Posterior cingulate gyrus (tissue), 11 donors: ENCODE data around the gene ERBIN.
"Not testable (repeated sequence)": the region's sequence is repeated elsewhere in the genome, so short reads cannot be mapped to it uniquely, and the experiment has no call there.

Experiments used
- DNase-seq, 10 donors: peaks; one replicate each; pipeline versions ENCODE4 v3.0.0 to v3.0.0-alpha.2; 2020 to 2021; ENCODE audit warnings: mixed read lengths in 3 of 10
- intact Hi-C: fragments of 100-400 bp; cut with DNase I; formaldehyde crosslinking; loops from one replicate; pipeline ENCODE4 v1.15.1; 2023

Gene ERBIN

GRCh38 chr5:65999061-65999723, 72.8 kb downstream of the ERBIN start:
- intact Hi-C loops = no loop called here
- DNase-seq = no peak

- no peak for DNase-seq
Observed at GRCh38 chr5:66001952-66002351, 75.6 kb downstream of the ERBIN start.

GRCh38 chr5:66002415-66002814, 76.0 kb downstream of the ERBIN start:
- DNase-seq = no peak
- intact Hi-C loops = no loop called here

More at GRCh38 chr5:66001952-66002351, 75.6 kb downstream of the ERBIN start:
- intact Hi-C loops = no loop called here

GRCh38 chr5:66004216-66004615, 77.8 kb downstream of the ERBIN start:
- DNase-seq = no peak
- intact Hi-C loops = no loop called here

- intact Hi-C loops = no loop called here
- no peak for DNase-seq
Observed at GRCh38 chr5:66009277-66009676, 82.9 kb downstream of the ERBIN start.

GRCh38 chr5:66010476-66010875, 84.1 kb downstream of the ERBIN start:
- intact Hi-C loops = no loop called here
- no peak for DNase-seq

DNA sequence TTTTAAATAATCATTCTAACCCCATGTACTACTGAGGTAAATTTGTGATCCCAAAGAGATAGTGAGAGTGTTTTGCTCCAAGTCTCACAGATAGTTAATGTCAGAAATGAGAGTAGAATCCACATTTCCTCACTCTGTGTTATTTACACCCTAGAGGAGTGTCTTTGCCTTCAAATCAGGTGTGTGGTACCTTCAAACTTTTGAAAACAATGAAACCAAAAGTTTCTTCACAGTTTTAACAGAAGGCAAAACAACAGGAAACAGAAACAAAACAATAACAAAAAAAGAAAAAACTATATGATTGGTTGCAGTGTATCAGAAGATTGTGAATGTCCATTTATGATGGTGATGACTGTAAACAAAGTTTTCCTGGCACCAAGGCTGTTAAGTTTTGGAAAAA, 85.9 kb downstream of the ERBIN start:
- intact Hi-C loops = no loop called here
- no peak for DNase-seq

DNA sequence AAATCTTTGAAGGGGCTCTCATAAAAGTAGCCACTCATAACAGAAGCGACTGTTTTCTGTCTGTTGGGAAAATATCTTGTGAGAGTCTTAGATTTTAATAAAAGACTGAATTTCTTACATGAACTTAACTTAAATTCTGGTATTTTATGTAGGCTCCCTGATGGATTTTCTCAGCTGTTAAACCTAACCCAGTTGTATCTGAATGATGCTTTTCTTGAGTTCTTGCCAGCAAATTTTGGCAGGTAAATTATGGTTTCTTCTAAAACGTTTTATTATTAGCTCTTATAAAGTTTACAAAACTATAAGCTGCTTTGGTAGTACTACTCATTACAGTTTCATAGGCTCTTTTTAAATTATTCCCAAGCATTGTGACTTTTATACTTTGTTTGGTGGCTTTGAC, 87.0 kb downstream of the ERBIN start:
- DNase-seq = no peak
- intact Hi-C loops = no loop called here

DNA sequence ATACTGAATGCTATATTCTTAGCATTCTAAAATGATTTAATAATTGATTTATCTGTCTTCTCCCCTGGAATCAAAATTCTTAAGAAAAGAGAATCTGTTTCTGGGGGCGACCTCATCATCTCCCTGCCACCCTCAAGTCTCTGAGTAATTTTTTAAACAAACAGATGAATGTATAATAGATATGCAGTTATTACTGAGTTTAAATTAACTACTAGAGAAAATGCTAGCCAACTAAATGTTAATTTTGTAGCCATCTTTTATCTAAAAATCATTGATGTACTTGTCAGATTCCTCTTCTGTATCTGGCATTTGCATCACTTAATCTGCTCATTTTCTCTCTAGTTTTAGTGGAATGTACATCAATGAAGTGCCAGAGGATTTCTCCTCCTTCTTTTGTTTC, 87.5 kb downstream of the ERBIN start:
- no peak for DNase-seq
- intact Hi-C loops = no loop called here

- intact Hi-C loops = no loop called here
- no peak for DNase-seq
Observed at GRCh38 chr5:66015196-66015960, 89.0 kb downstream of the ERBIN start.

DNA sequence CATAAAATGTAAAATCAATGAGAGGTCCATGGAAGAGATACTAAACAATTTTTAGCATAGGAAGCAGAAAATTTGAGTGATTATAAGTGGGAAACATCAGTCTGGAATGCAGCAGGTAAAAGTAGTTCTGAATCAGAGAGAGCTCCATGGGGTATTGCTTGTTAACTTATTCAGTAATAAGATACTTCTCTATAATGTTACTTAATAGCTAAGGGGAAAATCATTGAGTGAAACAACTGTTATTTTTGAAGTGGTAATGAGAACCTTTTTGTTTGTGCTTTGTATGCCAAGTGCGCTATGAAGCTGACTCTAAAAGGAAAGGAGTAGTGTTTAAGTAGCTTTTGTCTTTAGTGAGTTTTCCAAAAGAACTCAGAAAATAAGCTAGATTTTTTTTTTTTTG, 95.2 kb downstream of the ERBIN start:
- no peak for DNase-seq
- intact Hi-C loops = no loop called here

DNA sequence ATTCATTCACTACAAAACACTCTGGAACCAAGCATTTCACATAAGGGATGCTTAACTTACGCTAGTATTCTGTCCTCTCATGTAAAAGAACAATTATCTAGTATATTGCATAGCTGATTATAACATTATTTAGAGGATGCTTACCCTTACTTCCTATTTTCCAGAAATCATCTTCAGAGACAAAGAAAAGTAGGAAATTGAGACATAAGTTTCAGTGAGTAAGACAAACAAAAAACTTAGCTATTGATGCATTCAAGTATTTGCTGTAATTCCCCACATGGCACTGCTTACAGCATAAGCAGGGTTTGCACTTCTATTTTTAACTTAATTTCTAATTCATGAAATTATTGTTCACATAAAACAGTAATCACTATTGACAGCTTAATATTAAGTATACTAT, 112.9 kb downstream of the ERBIN start:
- DNase-seq = no peak
- intact Hi-C loops = no loop called here

DNA sequence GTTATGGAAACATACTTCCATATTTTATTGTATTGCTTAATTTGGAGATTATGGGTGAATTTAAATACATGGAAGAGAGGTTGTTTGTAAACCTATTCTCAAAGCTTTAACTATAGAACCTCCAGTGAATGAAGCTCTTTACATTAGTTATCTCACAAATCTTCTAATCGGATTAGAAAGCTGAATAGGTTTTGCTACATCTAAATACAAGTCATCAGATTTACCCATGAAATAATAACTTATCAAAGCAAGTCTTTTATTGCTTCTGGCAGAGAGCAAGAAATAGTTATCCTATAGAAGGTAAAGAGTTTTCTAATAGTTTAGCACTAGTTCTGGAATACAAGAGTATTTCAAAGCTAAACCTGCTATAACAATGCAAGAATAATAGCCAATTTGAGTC, 113.3 kb downstream of the ERBIN start:
- no peak for DNase-seq
- intact Hi-C loops = no loop called here

DNA sequence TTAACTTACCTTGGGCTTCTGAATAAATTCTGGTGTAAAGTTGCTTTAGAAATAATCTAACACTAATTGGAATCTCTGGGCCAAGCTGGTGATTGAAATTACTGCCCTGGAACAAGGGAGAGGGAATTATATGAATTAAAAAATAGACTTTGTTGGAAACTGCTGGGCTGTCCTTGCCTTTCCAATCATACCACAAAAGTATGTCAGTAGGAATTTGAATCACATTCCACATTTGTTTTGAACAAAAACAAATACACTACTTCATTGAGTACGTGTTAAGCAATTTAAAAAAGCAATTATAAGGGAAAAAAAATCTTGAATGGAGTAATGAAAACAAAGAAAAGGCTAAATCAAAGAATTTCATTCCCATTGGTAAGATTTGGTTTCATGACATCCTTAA, 115.3 kb downstream of the ERBIN start:
- intact Hi-C loops = no loop called here
- DNase-seq = no peak

DNA sequence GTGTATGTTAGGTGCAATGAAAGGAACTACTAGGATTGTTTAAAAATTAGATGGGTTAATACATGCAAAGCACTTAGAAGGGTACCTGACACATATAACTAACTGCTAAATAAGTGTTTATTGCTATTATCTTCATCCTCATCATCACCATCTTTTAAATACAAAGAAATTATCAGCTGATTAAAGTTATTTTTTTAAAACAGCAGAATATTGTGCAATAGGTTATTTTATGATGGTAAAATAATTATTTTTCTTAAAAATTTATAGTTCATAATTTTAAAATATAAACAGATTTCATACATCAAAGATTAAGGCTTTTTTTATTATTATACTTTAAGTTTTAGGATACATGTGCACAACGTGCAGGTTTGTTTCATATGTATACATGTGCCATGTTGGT, 130.9 kb downstream of the ERBIN start:
- no peak for DNase-seq
- intact Hi-C loops = no loop called here

DNA sequence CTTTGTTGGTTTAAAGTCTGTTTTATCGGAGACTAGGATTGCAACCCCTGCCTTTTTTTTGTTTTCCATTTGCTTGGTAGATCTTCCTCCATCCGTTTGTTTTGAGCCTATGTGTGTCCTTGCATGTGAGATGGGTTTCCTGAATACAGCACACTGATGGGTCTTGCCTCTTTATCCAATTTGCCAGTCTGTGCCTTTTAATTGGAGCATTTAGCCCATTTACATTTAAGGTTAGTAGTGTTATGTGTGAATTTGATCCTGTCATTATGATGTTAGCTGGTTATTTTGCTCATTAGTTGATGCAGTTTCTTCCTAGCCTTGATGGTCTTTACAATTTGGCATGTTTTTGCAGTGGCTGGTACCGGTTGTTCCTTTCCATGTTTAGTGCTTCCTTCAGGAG, 134.9 kb downstream of the ERBIN start:
- intact Hi-C loops, DNase-seq: not testable (repeated sequence)

- intact Hi-C loops = not testable (repeated sequence)
- DNase-seq = peak in 1 of 10 donors; percentile 73
Observed at GRCh38 chr5:66063061-66063460, 136.7 kb downstream of the ERBIN start.

GRCh38 chr5:66066826-66067225, 140.5 kb downstream of the ERBIN start:
- intact Hi-C loops = no loop called here
- no peak for DNase-seq

GRCh38 chr5:66072031-66072430, 145.7 kb downstream of the ERBIN start:
- DNase-seq = no peak
- intact Hi-C loops = no loop called here

DNA sequence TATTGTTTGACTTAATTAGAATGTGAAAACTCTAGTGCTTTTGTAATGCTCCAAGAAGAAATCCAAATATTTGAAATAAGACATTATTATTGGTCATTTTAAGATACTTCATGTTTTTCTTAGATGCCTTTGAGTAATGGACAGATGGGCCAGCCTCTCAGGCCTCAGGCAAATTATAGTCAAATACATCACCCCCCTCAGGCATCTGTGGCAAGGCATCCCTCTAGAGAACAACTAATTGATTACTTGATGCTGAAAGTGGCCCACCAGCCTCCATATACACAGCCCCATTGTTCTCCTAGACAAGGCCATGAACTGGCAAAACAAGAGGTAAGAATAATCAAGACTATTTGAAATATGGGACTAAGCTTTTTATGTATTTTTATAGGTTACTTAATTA, 148.5 kb downstream of the ERBIN start:
- no peak for DNase-seq
- intact Hi-C loops = no loop called here

DNA sequence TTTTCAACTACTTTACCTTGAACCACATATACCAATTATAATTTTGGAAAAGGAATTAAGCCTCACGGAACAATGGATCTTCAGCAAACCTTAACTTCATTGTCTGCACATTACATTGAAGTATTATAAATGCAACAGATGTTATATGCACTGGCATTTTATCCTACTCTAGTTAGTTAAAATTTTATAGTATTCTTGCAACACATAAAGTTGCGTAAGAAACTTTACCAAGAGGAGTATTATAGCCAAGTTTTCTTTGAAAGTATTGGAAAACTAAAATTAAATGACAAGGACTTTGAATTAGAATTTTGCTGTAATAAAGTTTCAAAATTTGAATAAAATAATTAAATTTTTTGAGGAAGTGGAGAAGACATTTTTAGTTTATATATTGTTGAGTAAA, 154.3 kb downstream of the ERBIN start:
- DNase-seq = no peak
- intact Hi-C loops = no loop called here

GRCh38 chr5:66089384-66089783, 163.0 kb downstream of the ERBIN start:
- intact Hi-C loops = no loop called here

More at GRCh38 chr5:66089384-66089783, 163.0 kb downstream of the ERBIN start:
- no peak for DNase-seq
